HepG2 (cell line): ENCODE measurements around the gene JADE3. TPM values are rescaled to one million over a fixed set of nuclear protein-coding genes. Genes with fewer than 3 reads are reported as not detected.

Experiments used
- ASH2L ChIP-seq: fragments of 300-600, 200-600 bp; sonication (generic); IDR thresholded peaks from 2 replicates; pipeline ENCODE4 v1.7.0; 2017; ENCODE audit warnings: low read depth, mild to moderate bottlenecking, moderate library complexity, mixed read lengths, low read length; ENCODE audit not compliant: insufficient read length
- GATAD2A ChIP-seq: IDR thresholded peaks from 2 replicates; pipeline ENCODE4 v1.6.1; 2016
- HMG20A ChIP-seq: IDR thresholded peaks from 2 replicates; pipeline ENCODE4 v1.6.1; 2016; ENCODE audit warnings: borderline replicate concordance
- HMGA1 ChIP-seq: sonication (generic); formaldehyde crosslinking; conservative IDR thresholded peaks from 2 replicates; pipeline ENCODE4 v1.4.0; 2020; ENCODE audit warnings: missing genetic modification reagents
- LCORL ChIP-seq, 2 experiments: fragments of 450-650 bp in 1 of 2; sonication (generic) in 1 of 2; formaldehyde crosslinking in 1 of 2; IDR thresholded peaks; 2 replicates each; pipeline versions ENCODE4 v1.5.0 to v1.6.1; 2017 to 2020; ENCODE audit warnings: antibody characterized with exemption in 1 of 2, missing genetic modification reagents in 1 of 2
- MBD4 ChIP-seq: IDR thresholded peaks from 2 replicates; pipeline ENCODE4 v1.6.1; 2012; ENCODE audit warnings: low read length, inconsistent platforms, borderline replicate concordance
- MXD4 ChIP-seq: IDR thresholded peaks from 2 replicates; pipeline ENCODE4 v1.6.1; 2016; ENCODE audit warnings: mild to moderate bottlenecking, missing biosample characterization, missing genetic modification reagents
- RAD21 ChIP-seq: fragments of 450-650 bp; formaldehyde crosslinking; IDR thresholded peaks from 2 replicates; pipeline ENCODE4 v1.5.0; 2020; ENCODE audit warnings: mild to moderate bottlenecking
- SMC3 ChIP-seq: IDR thresholded peaks from 2 replicates; pipeline ENCODE4 v1.6.1; 2011; ENCODE audit warnings: low read length, improper control_type of control experiment
- SP4 ChIP-seq: sonication (generic); formaldehyde crosslinking; IDR thresholded peaks from 2 replicates; pipeline ENCODE4 v1.8.1; 2023; ENCODE audit warnings: mild to moderate bottlenecking, missing genetic modification reagents
- ZNF10 ChIP-seq: sonication (generic); formaldehyde crosslinking; IDR thresholded peaks from 2 replicates; pipeline ENCODE4 v1.4.0; 2020; ENCODE audit warnings: mild to moderate bottlenecking, low read depth, missing genetic modification reagents, borderline replicate concordance
- ZNF143 ChIP-seq: sonication (generic); formaldehyde crosslinking; IDR thresholded peaks from 2 replicates; pipeline ENCODE4 v1.4.0; 2020; ENCODE audit warnings: missing genetic modification reagents
- ZNF549 ChIP-seq: sonication (generic); formaldehyde crosslinking; IDR thresholded peaks from 2 replicates; pipeline ENCODE4 v1.5.0; 2020; ENCODE audit warnings: missing genetic modification reagents
- ZNF629 ChIP-seq: sonication (generic); formaldehyde crosslinking; conservative IDR thresholded peaks from 2 replicates; pipeline ENCODE4 v1.5.0; 2020; ENCODE audit warnings: missing genetic modification reagents
- polyA plus RNA-seq, 8 experiments: library from polyadenylated mRNA; depleted of rRNA in 3 of 8; stranded (reverse) in 7 of 8; unstranded in 1 of 8; fragments of >200 nt; fragmentation: Illumina TruSeq in 4 of 8; extraction: Trizol in 4 of 8; gene quantifications; 2 replicates each; pipeline versions ENCODE4 v1.2.1 to v1.2.3, GENCODE V29; 2011 to 2016; ENCODE audit warnings: low read depth in 4 of 8, missing spikeins in 1 of 8, mixed read lengths in 1 of 8; ENCODE audit not compliant: insufficient read depth in 1 of 8
- total RNA-seq, 5 experiments: library from RNA; depleted of rRNA; stranded (reverse); fragments of >200 nt; fragmentation: Illumina TruSeq; extraction: Trizol; gene quantifications; 2 replicates each; pipeline ENCODE4 v1.2.3, GENCODE V29; 2016; ENCODE audit warnings: low read depth in 1 of 5
- TF ChIP-seq, protein P1 (sequence below), 2 experiments: sonication (generic) in 1 of 2; formaldehyde crosslinking in 1 of 2; IDR thresholded peaks; 2 replicates each; pipeline versions ENCODE4 v1.4.0 to v1.6.1; 2018 to 2020; ENCODE audit warnings: missing genetic modification reagents in 2 of 2, borderline replicate concordance in 1 of 2, low read depth in 1 of 2, mild to moderate bottlenecking in 1 of 2, missing biosample characterization in 1 of 2
- TF ChIP-seq, protein P2 (sequence below): sonication (generic); formaldehyde crosslinking; IDR thresholded peaks from 2 replicates; pipeline ENCODE4 v1.4.0; 2020; ENCODE audit warnings: missing genetic modification reagents, low read depth, mild to moderate bottlenecking, borderline replicate concordance
- TF ChIP-seq, protein P3 (sequence below): sonication (generic); formaldehyde crosslinking; IDR thresholded peaks from 2 replicates; pipeline ENCODE4 v1.4.0; 2020; ENCODE audit warnings: missing genetic modification reagents
- TF ChIP-seq, protein P4 (sequence below): sonication (generic); formaldehyde crosslinking; IDR thresholded peaks from 2 replicates; pipeline ENCODE4 v1.4.0; 2020; ENCODE audit warnings: mild to moderate bottlenecking, missing genetic modification reagents
- TF ChIP-seq, protein P5 (sequence below): sonication (generic); formaldehyde crosslinking; IDR thresholded peaks from 2 replicates; pipeline ENCODE4 v1.5.0; 2020; ENCODE audit warnings: mild to moderate bottlenecking, missing genetic modification reagents, moderate library complexity

The JADE3 gene
- total and polyA plus RNA-seq, 2 of the 13 experiments (the other 11 are each of a cell fraction or from before 2014, with no cell fraction given): 7.7 to 7.8 TPM

DNA sequence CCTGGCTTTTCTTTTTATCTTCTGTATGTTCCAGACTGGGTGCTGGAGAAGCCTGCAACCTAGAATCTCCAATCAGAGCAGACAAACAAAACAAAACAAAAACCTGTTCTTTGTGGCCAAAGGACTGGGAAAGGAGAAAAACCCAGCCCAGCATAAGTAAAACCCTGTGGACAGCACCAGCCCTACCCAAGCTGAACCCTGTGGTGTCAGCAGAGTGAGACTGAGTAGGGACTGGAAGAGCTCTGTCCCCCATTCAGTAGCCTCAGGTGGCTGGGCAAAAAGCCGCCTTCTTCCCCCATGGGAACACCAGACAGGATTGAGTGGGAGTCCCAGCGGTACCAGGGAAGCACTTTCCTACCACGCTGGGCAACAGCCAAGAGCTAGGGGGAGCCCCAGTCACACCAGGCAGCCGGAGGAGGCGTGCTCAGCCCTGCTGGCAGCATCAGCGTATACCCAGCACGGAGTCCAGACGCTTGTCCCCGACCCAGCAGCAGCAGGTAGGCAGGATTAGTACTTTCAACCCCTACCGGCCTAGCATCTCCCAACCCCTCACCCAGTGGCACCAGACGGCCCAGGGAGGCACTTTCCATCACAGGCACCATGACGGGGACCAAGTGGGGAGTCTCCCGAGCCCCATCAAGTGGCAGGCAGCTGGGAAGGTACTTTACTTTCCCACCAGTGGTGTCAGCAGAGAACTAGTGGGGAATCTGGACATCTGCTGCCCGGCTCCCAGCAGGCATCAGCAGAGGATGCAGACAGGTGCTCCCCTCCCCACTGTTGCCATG is 8.6 kb upstream of the JADE3 start (continued):
- TF ChIP-seq, protein P1, sequence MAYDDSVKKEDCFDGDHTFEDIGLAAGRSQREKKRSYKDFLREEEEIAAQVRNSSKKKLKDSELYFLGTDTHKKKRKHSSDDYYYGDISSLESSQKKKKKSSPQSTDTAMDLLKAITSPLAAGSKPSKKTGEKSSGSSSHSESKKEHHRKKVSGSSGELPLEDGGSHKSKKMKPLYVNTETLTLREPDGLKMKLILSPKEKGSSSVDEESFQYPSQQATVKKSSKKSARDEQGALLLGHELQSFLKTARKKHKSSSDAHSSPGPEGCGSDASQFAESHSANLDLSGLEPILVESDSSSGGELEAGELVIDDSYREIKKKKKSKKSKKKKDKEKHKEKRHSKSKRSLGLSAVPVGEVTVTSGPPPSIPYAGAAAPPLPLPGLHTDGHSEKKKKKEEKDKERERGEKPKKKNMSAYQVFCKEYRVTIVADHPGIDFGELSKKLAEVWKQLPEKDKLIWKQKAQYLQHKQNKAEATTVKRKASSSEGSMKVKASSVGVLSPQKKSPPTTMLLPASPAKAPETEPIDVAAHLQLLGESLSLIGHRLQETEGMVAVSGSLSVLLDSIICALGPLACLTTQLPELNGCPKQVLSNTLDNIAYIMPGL (CRISPR knock-in tag; IDR thresholded peaks at IDR 0.05; ENCODE audit: borderline replicate concordance in 1 of 2, low read depth in 1 of 2): peak; percentile 60 to 87; a peak in 3 of 4 replicates
- TF ChIP-seq LCORL (IDR thresholded peaks at IDR 0.05): no peak
- TF ChIP-seq LCORL (CRISPR knock-in tag; IDR thresholded peaks at IDR 0.05): peak; percentile 55; the same call in 1 of the 2 replicates
- TF ChIP-seq ZNF10 (CRISPR knock-in tag): no peak
- 0 out of 2 replicates have a peak, but pooled peaks have one; percentile 8 for TF ChIP-seq ZNF629 (CRISPR knock-in tag)
- TF ChIP-seq, protein P2, sequence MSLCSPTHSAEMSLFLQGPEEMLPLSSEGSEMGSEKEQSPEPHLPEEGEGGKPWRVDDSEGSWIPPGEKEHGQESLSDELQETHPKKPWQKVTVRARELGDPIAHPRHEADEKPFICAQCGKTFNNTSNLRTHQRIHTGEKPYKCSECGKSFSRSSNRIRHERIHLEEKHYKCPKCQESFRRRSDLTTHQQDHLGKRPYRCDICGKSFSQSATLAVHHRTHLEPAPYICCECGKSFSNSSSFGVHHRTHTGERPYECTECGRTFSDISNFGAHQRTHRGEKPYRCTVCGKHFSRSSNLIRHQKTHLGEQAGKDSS (CRISPR knock-in tag): peak; percentile 63; the same call in 1 of the 2 replicates
- TF ChIP-seq, protein P3, sequence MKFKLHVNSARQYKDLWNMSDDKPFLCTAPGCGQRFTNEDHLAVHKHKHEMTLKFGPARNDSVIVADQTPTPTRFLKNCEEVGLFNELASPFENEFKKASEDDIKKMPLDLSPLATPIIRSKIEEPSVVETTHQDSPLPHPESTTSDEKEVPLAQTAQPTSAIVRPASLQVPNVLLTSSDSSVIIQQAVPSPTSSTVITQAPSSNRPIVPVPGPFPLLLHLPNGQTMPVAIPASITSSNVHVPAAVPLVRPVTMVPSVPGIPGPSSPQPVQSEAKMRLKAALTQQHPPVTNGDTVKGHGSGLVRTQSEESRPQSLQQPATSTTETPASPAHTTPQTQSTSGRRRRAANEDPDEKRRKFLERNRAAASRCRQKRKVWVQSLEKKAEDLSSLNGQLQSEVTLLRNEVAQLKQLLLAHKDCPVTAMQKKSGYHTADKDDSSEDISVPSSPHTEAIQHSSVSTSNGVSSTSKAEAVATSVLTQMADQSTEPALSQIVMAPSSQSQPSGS (CRISPR knock-in tag): peak; percentile 22; the same call in 1 of the 2 replicates
- TF ChIP-seq MXD4: peak; percentile 50; the same call in 1 of the 2 replicates
- TF ChIP-seq SP4 (CRISPR knock-in tag): 0 out of 2 replicates have a peak, but pooled peaks have one; percentile 21
- TF ChIP-seq, protein P4, sequence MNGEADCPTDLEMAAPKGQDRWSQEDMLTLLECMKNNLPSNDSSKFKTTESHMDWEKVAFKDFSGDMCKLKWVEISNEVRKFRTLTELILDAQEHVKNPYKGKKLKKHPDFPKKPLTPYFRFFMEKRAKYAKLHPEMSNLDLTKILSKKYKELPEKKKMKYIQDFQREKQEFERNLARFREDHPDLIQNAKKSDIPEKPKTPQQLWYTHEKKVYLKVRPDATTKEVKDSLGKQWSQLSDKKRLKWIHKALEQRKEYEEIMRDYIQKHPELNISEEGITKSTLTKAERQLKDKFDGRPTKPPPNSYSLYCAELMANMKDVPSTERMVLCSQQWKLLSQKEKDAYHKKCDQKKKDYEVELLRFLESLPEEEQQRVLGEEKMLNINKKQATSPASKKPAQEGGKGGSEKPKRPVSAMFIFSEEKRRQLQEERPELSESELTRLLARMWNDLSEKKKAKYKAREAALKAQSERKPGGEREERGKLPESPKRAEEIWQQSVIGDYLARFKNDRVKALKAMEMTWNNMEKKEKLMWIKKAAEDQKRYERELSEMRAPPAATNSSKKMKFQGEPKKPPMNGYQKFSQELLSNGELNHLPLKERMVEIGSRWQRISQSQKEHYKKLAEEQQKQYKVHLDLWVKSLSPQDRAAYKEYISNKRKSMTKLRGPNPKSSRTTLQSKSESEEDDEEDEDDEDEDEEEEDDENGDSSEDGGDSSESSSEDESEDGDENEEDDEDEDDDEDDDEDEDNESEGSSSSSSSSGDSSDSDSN (CRISPR knock-in tag): peak; percentile 46
- TF ChIP-seq ASH2L: peak; percentile 39
- TF ChIP-seq, protein P5, sequence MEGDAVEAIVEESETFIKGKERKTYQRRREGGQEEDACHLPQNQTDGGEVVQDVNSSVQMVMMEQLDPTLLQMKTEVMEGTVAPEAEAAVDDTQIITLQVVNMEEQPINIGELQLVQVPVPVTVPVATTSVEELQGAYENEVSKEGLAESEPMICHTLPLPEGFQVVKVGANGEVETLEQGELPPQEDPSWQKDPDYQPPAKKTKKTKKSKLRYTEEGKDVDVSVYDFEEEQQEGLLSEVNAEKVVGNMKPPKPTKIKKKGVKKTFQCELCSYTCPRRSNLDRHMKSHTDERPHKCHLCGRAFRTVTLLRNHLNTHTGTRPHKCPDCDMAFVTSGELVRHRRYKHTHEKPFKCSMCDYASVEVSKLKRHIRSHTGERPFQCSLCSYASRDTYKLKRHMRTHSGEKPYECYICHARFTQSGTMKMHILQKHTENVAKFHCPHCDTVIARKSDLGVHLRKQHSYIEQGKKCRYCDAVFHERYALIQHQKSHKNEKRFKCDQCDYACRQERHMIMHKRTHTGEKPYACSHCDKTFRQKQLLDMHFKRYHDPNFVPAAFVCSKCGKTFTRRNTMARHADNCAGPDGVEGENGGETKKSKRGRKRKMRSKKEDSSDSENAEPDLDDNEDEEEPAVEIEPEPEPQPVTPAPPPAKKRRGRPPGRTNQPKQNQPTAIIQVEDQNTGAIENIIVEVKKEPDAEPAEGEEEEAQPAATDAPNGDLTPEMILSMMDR (CRISPR knock-in tag): peak; percentile 92
- peak; percentile 80 for TF ChIP-seq RAD21 (CRISPR knock-in tag)
- TF ChIP-seq HMG20A: no peak
- peak; percentile 33; the same call in 1 of the 2 replicates for TF ChIP-seq GATAD2A (CRISPR knock-in tag)
- TF ChIP-seq SMC3: peak; percentile 31; the same call in 1 of the 2 replicates
- no peak for TF ChIP-seq ZNF549 (CRISPR knock-in tag)
- TF ChIP-seq ZNF143 (CRISPR knock-in tag): 0 out of 2 replicates have a peak, but pooled peaks have one; percentile 13
- no peak for TF ChIP-seq HMGA1 (CRISPR knock-in tag)
- TF ChIP-seq MBD4: no peak
